ENCODE measurements around the gene ISLR.

ISLR gene

DNA sequence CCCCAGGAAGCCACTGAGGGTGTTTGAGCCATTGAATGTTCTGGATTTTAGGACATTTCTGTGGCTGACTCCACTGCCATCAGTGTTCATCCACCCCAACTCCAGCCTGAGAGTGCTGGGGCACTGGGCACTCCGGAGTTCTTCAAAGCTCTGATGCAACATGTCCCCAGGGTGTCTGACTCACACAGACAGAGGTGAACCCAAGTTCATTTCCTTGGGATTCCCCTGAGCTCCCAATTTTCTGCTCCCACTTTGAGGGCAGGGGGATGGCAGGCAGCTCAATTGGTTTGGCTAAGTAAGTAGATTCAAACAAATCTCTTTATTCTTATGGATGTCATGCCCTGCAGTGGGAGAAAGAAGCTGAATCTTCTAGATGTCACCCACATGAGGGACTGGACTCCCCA, 26.9 kb downstream of the ISLR start:
- Histone ChIP-seq H3K27ac (ENCODE audit: low read depth, low read length, poor library complexity, severe bottlenecking) (no peak overlapping the region), H3K9ac (ENCODE audit: low read length) (no peak overlapping the region), H3K27me3 (ENCODE audit: insufficient read depth, low read length) (no peaks in the 10 kb centered on the region), H3K36me3 (ENCODE audit: insufficient read depth, low read length) (no peaks in the 10 kb centered on the region), H3K9me3 (ENCODE audit: low read length) (no peaks in the 10 kb centered on the region), H3K4me2 (ENCODE audit: low read length) (no peak overlapping the region), H3K79me2 (ENCODE audit: insufficient read depth, low read length) (no peaks in the 10 kb centered on the region), H3F3A (ENCODE audit: insufficient read depth, low read length) (no peaks in the 10 kb centered on the region), H3K4me1 (ENCODE audit: insufficient read depth, low read length, severe bottlenecking) (no peaks in the 10 kb centered on the region), H3K9me2 (ENCODE audit: low read depth, low read length) (no peaks in the 10 kb centered on the region), H2AFZ (ENCODE audit: low read length) (no peak overlapping the region), H3K4me3 (ENCODE audit: low read depth, low read length, poor library complexity, severe bottlenecking) (no peak overlapping the region), H4K20me1 (ENCODE audit: insufficient read depth, low read length) (no peaks in the 10 kb centered on the region)
- TF ChIP-seq, protein P1, sequence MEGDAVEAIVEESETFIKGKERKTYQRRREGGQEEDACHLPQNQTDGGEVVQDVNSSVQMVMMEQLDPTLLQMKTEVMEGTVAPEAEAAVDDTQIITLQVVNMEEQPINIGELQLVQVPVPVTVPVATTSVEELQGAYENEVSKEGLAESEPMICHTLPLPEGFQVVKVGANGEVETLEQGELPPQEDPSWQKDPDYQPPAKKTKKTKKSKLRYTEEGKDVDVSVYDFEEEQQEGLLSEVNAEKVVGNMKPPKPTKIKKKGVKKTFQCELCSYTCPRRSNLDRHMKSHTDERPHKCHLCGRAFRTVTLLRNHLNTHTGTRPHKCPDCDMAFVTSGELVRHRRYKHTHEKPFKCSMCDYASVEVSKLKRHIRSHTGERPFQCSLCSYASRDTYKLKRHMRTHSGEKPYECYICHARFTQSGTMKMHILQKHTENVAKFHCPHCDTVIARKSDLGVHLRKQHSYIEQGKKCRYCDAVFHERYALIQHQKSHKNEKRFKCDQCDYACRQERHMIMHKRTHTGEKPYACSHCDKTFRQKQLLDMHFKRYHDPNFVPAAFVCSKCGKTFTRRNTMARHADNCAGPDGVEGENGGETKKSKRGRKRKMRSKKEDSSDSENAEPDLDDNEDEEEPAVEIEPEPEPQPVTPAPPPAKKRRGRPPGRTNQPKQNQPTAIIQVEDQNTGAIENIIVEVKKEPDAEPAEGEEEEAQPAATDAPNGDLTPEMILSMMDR (IDR thresholded peaks at IDR 0.05; ENCODE audit: low read length) = no peak
- TF ChIP-seq EZH2 (IDR thresholded peaks at IDR 0.05; ENCODE audit: borderline replicate concordance, low read length) = no peak

DNA sequence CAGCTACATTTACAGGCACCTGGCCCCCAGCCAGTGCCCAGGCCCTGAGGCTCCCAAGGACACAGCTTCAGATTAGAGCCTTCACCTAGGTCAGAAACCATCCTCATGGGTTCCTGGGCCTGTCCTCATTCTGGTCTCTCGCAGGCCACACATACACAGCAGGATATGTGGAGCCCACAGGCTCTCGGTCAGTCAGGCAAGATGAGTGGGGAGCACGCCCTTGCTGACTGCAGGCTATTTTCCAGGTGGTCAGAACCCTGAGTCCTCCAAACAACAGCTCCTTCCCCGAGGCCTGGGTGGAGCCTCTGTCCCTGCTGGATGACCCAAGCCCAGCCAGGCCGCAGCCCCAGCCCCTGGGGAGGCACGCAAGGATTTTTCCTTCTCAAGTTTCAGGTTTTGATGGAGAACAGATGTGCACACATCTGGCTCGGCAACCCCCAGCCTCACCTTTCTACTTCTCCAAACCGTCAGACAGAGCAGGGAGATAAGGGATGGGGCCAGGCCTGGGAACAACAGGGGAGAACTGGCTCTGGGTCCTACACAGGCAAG, 27.4 kb downstream of the ISLR start:
- no peaks in the 10 kb centered on the region for H4K20me1 ChIP-seq (ENCODE audit: insufficient read depth, low read length)
- no peak overlapping the region for H3K9ac ChIP-seq (ENCODE audit: low read length)
- H2AFZ ChIP-seq (ENCODE audit: low read length) = no peak overlapping the region
- H3K9me2 ChIP-seq (ENCODE audit: low read depth, low read length) = no peaks in the 10 kb centered on the region
- H3K36me3 ChIP-seq (ENCODE audit: insufficient read depth, low read length) = no peaks in the 10 kb centered on the region
- no peak overlapping the region for H3K4me3 ChIP-seq (ENCODE audit: low read depth, low read length, poor library complexity, severe bottlenecking)
- no peaks in the 10 kb centered on the region for H3K27me3 ChIP-seq (ENCODE audit: insufficient read depth, low read length)
- H3K27ac ChIP-seq (ENCODE audit: low read depth, low read length, poor library complexity, severe bottlenecking) = no peak overlapping the region
- TF ChIP-seq EZH2 (IDR thresholded peaks at IDR 0.05; ENCODE audit: borderline replicate concordance, low read length) = no peak
- TF ChIP-seq, protein P1 (IDR thresholded peaks at IDR 0.05; ENCODE audit: low read length) = no peak
- H3K79me2 ChIP-seq (ENCODE audit: insufficient read depth, low read length) = no peaks in the 10 kb centered on the region
- no peaks in the 10 kb centered on the region for H3F3A ChIP-seq (ENCODE audit: insufficient read depth, low read length)
- H3K4me1 ChIP-seq (ENCODE audit: insufficient read depth, low read length, severe bottlenecking) = no peaks in the 10 kb centered on the region
- H3K9me3 ChIP-seq (ENCODE audit: low read length) = no peaks in the 10 kb centered on the region
- no peak overlapping the region for H3K4me2 ChIP-seq (ENCODE audit: low read length)

DNA sequence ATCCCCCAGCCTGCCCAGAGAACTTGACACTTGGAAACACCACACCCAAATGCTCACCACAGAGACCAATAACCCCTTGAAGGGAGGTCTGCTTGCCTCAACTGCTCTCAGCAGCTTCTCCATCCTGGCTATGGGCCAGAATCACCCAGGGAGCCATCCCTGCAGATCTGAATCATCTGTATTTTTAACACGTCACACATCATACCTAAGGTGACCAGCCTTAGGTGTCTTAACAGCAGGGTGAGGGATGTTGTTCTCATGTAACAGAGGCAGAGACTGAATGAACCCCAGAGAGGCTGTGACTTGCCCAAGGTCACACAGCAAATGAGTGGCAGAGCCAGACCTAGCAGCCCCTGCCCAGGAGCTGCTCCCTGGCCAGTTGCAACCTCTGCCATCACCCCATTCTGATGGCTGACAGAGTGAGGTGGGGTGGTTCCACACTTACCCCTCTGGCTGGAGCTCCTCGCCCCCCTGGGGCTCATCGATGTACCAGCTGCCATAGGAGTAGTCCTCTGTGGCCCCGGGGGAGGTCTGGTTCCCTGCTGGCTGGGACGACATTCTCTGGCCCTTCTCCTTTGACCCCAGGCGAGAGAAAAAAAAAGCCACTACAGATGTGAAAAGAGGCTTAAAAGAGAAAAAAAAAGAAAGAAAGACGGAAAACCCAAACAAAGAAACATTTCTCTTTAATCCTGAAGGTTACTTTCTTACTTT, 28.4 kb downstream of the ISLR start:
- H3K27ac ChIP-seq (ENCODE audit: low read depth, low read length, poor library complexity, severe bottlenecking) = no peak overlapping the region
- H3K9me3 ChIP-seq (ENCODE audit: low read length) = no peaks in the 10 kb centered on the region
- H3K4me1 ChIP-seq (ENCODE audit: insufficient read depth, low read length, severe bottlenecking) = no peaks in the 10 kb centered on the region
- TF ChIP-seq, protein P1 (IDR thresholded peaks at IDR 0.05; ENCODE audit: low read length) = no peak
- TF ChIP-seq EZH2 (IDR thresholded peaks at IDR 0.05; ENCODE audit: borderline replicate concordance, low read length) = no peak
- no peak overlapping the region for H3K4me2 ChIP-seq (ENCODE audit: low read length)
- H3K36me3 ChIP-seq (ENCODE audit: insufficient read depth, low read length) = no peaks in the 10 kb centered on the region
- H3K79me2 ChIP-seq (ENCODE audit: insufficient read depth, low read length) = no peaks in the 10 kb centered on the region
- H3K27me3 ChIP-seq (ENCODE audit: insufficient read depth, low read length) = no peaks in the 10 kb centered on the region
- no peaks in the 10 kb centered on the region for H3K9me2 ChIP-seq (ENCODE audit: low read depth, low read length)
- H3K9ac ChIP-seq (ENCODE audit: low read length) = no peak overlapping the region
- no peak overlapping the region for H3K4me3 ChIP-seq (ENCODE audit: low read depth, low read length, poor library complexity, severe bottlenecking)
- H3F3A ChIP-seq (ENCODE audit: insufficient read depth, low read length) = no peaks in the 10 kb centered on the region
- H2AFZ ChIP-seq (ENCODE audit: low read length) = no peak overlapping the region
- H4K20me1 ChIP-seq (ENCODE audit: insufficient read depth, low read length) = no peaks in the 10 kb centered on the region
